DLD1 (cell line): ENCODE measurements around the gene RGS14.

ENCODE experiments used
- in situ Hi-C: cut with HindIII; loops from 2 replicates; pipeline ENCODE4 v1.10.0; 2017; ENCODE audit warnings: low sequenced_read_pairs

RGS14 gene

GRCh38 chr5:177377851-177378776, 20.4 kb downstream of the RGS14 start:
- in situ Hi-C loops, result no loop called here

GRCh38 chr5:177378884-177379883, 21.5 kb downstream of the RGS14 start:
- in situ Hi-C loops, result no loop called here

- in situ Hi-C loops, result no loop called here
Measured at GRCh38 chr5:177380805-177381126, 23.0 kb downstream of the RGS14 start.

GRCh38 chr5:177382423-177383029, 24.8 kb downstream of the RGS14 start:
- in situ Hi-C loops, result no loop called here

GRCh38 chr5:177383181-177383580, 25.5 kb downstream of the RGS14 start:
- in situ Hi-C loops, result no loop called here

- in situ Hi-C loops, result no loop called here
Measured at GRCh38 chr5:177384134-177384533, 26.4 kb downstream of the RGS14 start, which contains the start of gene SLC34A1. SLC34A1 (plus strand) TSS chr5:177384434; CDS start chr5:177385742, 1,308 bp downstream.

- in situ Hi-C loops, result no loop called here
Measured at GRCh38 chr5:177385720-177386119, 28.0 kb downstream of the RGS14 start.

GRCh38 chr5:177386542-177386941, 28.8 kb downstream of the RGS14 start:
- in situ Hi-C loops, result no loop called here

- in situ Hi-C loops, result no loop called here
Measured at GRCh38 chr5:177387405-177387804, 29.7 kb downstream of the RGS14 start.

GRCh38 chr5:177388521-177389052, 30.9 kb downstream of the RGS14 start:
- in situ Hi-C loops, result no loop called here

- in situ Hi-C loops, result no loop called here
Measured at GRCh38 chr5:177389241-177390169, 31.8 kb downstream of the RGS14 start.

- in situ Hi-C loops, result no loop called here
Measured at GRCh38 chr5:177390363-177391300, 32.9 kb downstream of the RGS14 start.

GRCh38 chr5:177392765-177393164, 35.0 kb downstream of the RGS14 start:
- in situ Hi-C loops, result no loop called here

GRCh38 chr5:177393206-177393765, 35.6 kb downstream of the RGS14 start:
- in situ Hi-C loops, result no loop called here

- in situ Hi-C loops, result no loop called here
Measured at GRCh38 chr5:177393990-177394389, 36.3 kb downstream of the RGS14 start.

- in situ Hi-C loops, result no loop called here
Measured at GRCh38 chr5:177396078-177396477, 38.4 kb downstream of the RGS14 start.

GRCh38 chr5:177396807-177397206, 39.1 kb downstream of the RGS14 start:
- in situ Hi-C loops, result no loop called here

GRCh38 chr5:177397875-177398390, 40.2 kb downstream of the RGS14 start:
- in situ Hi-C loops, result no loop called here
